ENCODE data around the gene NOP14. TPM values are rescaled to one million over a fixed set of nuclear protein-coding genes. Genes with fewer than 3 reads are reported as not detected.

Gene NOP14
- polyA plus RNA-seq, 1 of the 3 experiments (the other 2 are of a cell fraction), result 9.8 TPM

GRCh38 chr4:2907706-2908293 lies 55.4 kb downstream of the NOP14 start:
- peaks cover 53 to 84% of the 10 kb centered on the region in 2 experiments for H3K36me3 ChIP-seq (replicated peaks in 1 of 2; ENCODE audit: control insufficient read depth in 1 of 2, insufficient read depth in 2 of 2, low read length in 1 of 2)

More at GRCh38 chr4:2907706-2908293, 55.4 kb downstream of the NOP14 start:
- Histone ChIP-seq H3K9me3 (no peaks in the 10 kb centered on the region), H3K4me3 (ENCODE audit: low read depth in 2 of 2, low read length in 1 of 2) (no peak overlapping the region), H4K20me1 (ENCODE audit: insufficient read depth) (no peaks in the 10 kb centered on the region), H3F3A (replicated peaks; ENCODE audit: insufficient read depth) (no peaks in the 10 kb centered on the region), H3K4me2 (no peak overlapping the region), H3K9me2 (no peaks in the 10 kb centered on the region), H2AFZ (ENCODE audit: low read depth) (no peak overlapping the region), H3K9ac (no peak overlapping the region), H3K79me2 (ENCODE audit: insufficient read depth) (no peaks in the 10 kb centered on the region), H3K27me3 (ENCODE audit: insufficient read depth) (no peaks in the 10 kb centered on the region), H3K27ac (ENCODE audit: low read depth in 2 of 2, low read length in 1 of 2) (no peak overlapping the region), H3K4me1 (ENCODE audit: control insufficient read depth in 1 of 2, insufficient read depth in 2 of 2, low read depth in 1 of 2, low read length in 1 of 2) (peaks cover 0 to 7% of the 10 kb centered on the region in 2 experiments; a peak in 2 of 4 replicates)
- ChIA-PET POLR2A (no interaction called here), CTCF (interaction anchor here (1.1 kb wide), 1 partner anchor 43 kb away, joined by 7 read pairs; no protein-coding TSS in a partner anchor)
- no peak for DNase-seq
- TF ChIP-seq JUND (IDR thresholded peaks at IDR 0.05) (no peak), GATA2 (CRISPR knock-in tag; IDR thresholded peaks at IDR 0.05) (no peak), CHD2 (IDR thresholded peaks at IDR 0.05; ENCODE audit: low read length, partially characterized antibody) (no peak), TEAD4 (IDR thresholded peaks at IDR 0.05; ENCODE audit: borderline replicate concordance, insufficient read depth) (no peak), RFX5 (IDR thresholded peaks at IDR 0.05; ENCODE audit: low read length) (no peak), USF1 (IDR thresholded peaks at IDR 0.05; ENCODE audit: borderline replicate concordance, low read depth) (no peak), CTCF (IDR thresholded peaks at IDR 0.05) (no peak), IRF3 (IDR thresholded peaks at IDR 0.05; ENCODE audit: low read depth, low read length) (no peak), USF2 (IDR thresholded peaks at IDR 0.05; ENCODE audit: borderline replicate concordance, low read depth, low read length) (no peak), ZBTB33 (IDR thresholded peaks at IDR 0.05; ENCODE audit: borderline replicate concordance, low read depth) (no peak), MXI1 (IDR thresholded peaks at IDR 0.05; ENCODE audit: low read depth, low read length) (no peak), FOSL2 (IDR thresholded peaks at IDR 0.05; ENCODE audit: borderline replicate concordance, low read depth) (no peak), POLR2AphosphoS5 (IDR thresholded peaks at IDR 0.05; ENCODE audit: low read depth, low read length) (no peak), RCOR1 (IDR thresholded peaks at IDR 0.05; ENCODE audit: low read length) (no peak), EP300 (IDR thresholded peaks at IDR 0.05; ENCODE audit: borderline replicate concordance in 1 of 2, low read depth in 1 of 2, low read length in 1 of 2) (no peak), RXRA (IDR thresholded peaks at IDR 0.05; ENCODE audit: borderline replicate concordance, low read depth) (no peak), RAD21 (IDR thresholded peaks at IDR 0.05; ENCODE audit: low read length) (no peak), SIN3A (IDR thresholded peaks at IDR 0.05; ENCODE audit: borderline replicate concordance, low read depth, low read length) (no peak), REST (IDR thresholded peaks at IDR 0.05; ENCODE audit: low read depth, low read length) (no peak), EZH2phosphoT487 (IDR thresholded peaks at IDR 0.05; ENCODE audit: borderline replicate concordance, low read depth) (no peak)
- 96% methylated on average over 8 of the region's 11 CpGs for WGBS (ENCODE audit: low lambda C conversion rate)

Measured in SK-N-SH (cell line).